H1 (cell line): ENCODE data around the gene SLC35G2. TPM values are rescaled to one million over a fixed set of nuclear protein-coding genes. Genes with fewer than 3 reads are reported as not detected.

ENCODE experiments used
- EGR1 ChIP-seq: IDR thresholded peaks from 2 replicates; pipeline ENCODE4 v1.6.1; 2011; ENCODE audit warnings: low read depth, low read length, borderline replicate concordance
- PHF8 ChIP-seq: fragments of 200-600 bp; sonication (generic); conservative IDR thresholded peaks from 2 replicates; pipeline ENCODE4 v1.7.1; 2012; ENCODE audit warnings: low read depth, mild to moderate bottlenecking, inconsistent platforms, low read length, moderate library complexity
- polyA plus RNA-seq, 7 experiments: library from polyadenylated mRNA; depleted of rRNA in 3 of 7; stranded (reverse) in 5 of 7; unstranded in 2 of 7; fragments of >200 nt in 5 of 7; fragments of 200-250 nt in 2 of 7; gene quantifications; 1 replicate in 5 of 7; 2 replicates in 1 of 7; 4 replicates in 1 of 7; pipeline versions ENCODE4 v1.2.1 to v1.2.3, GENCODE V29; 2011 to 2013; ENCODE audit warnings: missing spikeins in 2 of 7, mixed read lengths in 2 of 7
- total RNA-seq: library from RNA; stranded (reverse); fragmentation: NEBNext Ultra II Directional; extraction: Animal tissue kit (Norgen Biotek cat#: 25700); gene quantifications from 2 replicates; pipeline ENCODE4 v1.2.1, GENCODE V29; 2021
- TF ChIP-seq, protein P1 (sequence below): IDR thresholded peaks from 2 replicates; pipeline ENCODE4 v1.6.1; 2012; ENCODE audit warnings: inconsistent platforms

Gene SLC35G2
- total and polyA plus RNA-seq, 2 of the 8 experiments (the other 6 are each of a cell fraction or from before 2014, with no cell fraction given) = 5.2 to 6.4 TPM

DNA sequence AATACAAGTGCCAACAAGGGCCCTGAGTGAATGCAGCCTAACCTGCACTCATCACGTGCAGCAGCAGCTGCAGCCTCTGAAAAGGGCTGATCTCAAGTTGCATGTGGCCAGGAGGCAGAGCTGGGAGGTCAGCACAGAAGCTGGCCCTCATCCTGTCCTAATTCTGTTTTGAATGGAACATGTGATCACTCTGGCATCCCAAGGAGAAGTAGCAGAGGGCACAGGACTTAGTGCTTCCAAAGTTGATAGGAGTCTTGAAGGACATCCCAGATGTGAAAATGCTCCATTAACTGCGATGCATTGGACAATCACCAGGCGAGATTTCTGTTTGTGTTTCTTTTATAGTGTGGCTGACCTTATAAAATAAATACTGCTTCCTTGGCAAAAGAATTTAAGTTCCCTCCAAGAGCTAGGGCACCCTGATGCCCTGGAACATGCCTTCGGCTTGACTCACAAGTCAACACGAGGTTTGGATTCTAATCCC is 35.2 kb upstream of the SLC35G2 start (continued):
- TF ChIP-seq EGR1 = no peak
- TF ChIP-seq, protein P1, sequence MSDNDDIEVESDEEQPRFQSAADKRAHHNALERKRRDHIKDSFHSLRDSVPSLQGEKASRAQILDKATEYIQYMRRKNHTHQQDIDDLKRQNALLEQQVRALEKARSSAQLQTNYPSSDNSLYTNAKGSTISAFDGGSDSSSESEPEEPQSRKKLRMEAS = no peak
- TF ChIP-seq PHF8 = no peak
